RKO (cell line): Measurements from ENCODE around the gene ZNF710.
A peak's percentile ranks its signal among the peaks of the same experiment; 100 is the strongest.
"Not testable (repeated sequence)": the region's sequence is repeated elsewhere in the genome, so short reads cannot be mapped to it uniquely, and the experiment has no call there.

Source experiments
- DNase-seq: peaks from one replicate; pipeline ENCODE4 v3.0.0-alpha.2; 2016; ENCODE audit warnings: low spot score

Gene ZNF710

GRCh38 chr15:90105521-90105920 lies 104.4 kb downstream of the ZNF710 start:
- DNase-seq: no peak

GRCh38 chr15:90106522-90107117 lies 105.5 kb downstream of the ZNF710 start:
- peak; percentile 48 for DNase-seq

- not testable (repeated sequence) for DNase-seq
These were observed 106.9 kb downstream of the ZNF710 start for GRCh38 chr15:90108038-90108437.

GRCh38 chr15:90109163-90109751 lies 108.1 kb downstream of the ZNF710 start:
- not testable (repeated sequence) for DNase-seq

DNA sequence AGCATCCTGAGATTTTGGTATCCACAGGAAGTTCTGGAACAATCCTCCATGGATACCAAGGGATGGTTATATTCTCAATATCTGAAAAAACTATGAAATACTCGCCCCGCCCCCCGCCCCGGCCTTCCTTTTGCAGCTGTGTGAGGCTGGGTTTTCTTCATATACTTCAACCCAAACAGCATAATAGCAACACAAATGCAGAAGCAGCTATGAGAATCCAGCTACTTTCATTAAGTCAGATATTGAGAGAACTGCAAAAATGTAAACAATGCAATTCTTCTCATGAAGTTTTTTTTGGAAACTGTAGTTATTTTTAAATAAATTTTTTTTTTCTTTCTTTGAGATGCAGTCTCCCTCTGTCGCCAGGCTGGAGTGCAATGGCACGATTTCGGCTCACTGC lies 112.0 kb downstream of the ZNF710 start:
- DNase-seq: no peak

DNA sequence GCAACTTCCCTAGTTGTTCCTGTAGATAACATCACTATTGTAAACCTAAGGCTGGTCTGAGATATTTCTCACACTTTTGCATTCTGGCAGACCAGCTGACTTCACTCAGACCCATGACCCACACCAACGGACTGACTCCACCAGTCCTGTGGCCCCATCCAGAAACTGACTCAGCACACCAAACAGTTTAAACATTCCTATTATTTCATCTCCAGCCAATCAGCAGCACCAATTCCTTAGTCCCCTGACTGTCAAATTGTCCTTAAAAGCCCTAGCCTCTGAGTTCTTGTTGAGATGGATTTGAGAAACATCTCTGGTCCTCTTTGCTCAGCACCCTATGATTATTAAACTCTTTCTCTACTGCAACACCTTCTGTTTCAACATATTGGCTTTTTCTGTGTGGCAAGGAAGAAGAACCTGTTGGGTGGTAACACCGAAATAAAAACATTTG lies 113.4 kb downstream of the ZNF710 start:
- peak; percentile 29 for DNase-seq

GRCh38 chr15:90115783-90116182 lies 114.7 kb downstream of the ZNF710 start:
- no peak for DNase-seq

GRCh38 chr15:90119367-90119766 lies 118.2 kb downstream of the ZNF710 start:
- DNase-seq: no peak

- no peak for DNase-seq
These were observed 120.0 kb downstream of the ZNF710 start for GRCh38 chr15:90121086-90121485.

DNA sequence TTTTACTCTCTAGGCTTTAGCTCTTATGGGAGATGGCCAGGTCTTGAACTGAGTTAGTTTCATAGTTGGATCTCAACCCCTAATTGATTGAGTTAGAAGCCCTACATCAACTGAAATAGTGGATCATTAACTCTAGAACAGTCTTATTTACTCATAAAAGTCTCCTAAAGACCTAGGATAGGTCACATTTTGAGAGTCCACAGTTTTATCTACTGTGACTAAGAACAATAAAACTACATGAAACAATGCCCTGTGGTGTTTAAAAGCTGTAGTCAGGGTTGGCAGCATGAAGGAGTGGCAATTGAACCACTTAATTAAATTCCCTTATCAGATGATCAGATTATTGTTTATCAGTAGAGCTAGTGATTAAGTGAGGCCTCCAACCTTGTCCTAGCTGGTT lies 123.4 kb downstream of the ZNF710 start:
- no peak for DNase-seq

DNA sequence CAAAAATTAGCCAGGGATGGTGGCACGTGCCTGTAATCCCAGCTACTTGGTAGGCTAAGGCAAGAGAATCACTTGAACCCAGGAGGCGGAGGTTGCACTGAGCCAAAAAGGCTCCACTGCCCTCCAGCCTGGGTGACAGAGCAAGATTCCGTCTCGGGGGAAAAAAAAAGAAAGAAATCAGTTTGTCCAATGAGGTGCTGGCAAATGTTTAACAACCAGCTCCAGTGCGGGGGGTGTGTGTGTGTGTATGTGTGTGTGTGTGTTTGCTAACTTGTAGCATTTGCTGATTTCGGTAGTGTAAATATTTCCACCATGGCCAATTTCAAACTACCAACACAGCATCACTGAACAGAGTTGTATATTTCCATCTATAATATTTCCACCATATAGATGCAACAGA lies 124.9 kb downstream of the ZNF710 start:
- DNase-seq: no peak

GRCh38 chr15:90126596-90127435 lies 125.7 kb downstream of the ZNF710 start:
- DNase-seq: no peak

- DNase-seq: no peak
These were observed 129.2 kb downstream of the ZNF710 start for GRCh38 chr15:90130291-90130690.
